NB4 (cell line): ENCODE results near the gene VENTX.

Experiments used
- DNase-seq: peaks from one replicate; pipeline ENCODE4 v3.0.0; 2010; ENCODE audit warnings: low read depth
- H3K4me3 ChIP-seq: one replicate; pipeline ENCODE4 v1.5.1; 2011; ENCODE audit warnings: mild to moderate bottlenecking, low read depth, low read length, moderate library complexity
- MYC ChIP-seq: IDR thresholded peaks from 2 replicates; pipeline ENCODE4 v1.6.1; 2011; ENCODE audit warnings: low read depth, low read length
- POLR2A ChIP-seq: IDR thresholded peaks from 2 replicates; pipeline ENCODE4 v1.6.1; 2011; ENCODE audit warnings: mild to moderate bottlenecking; ENCODE audit not compliant: insufficient read length; ENCODE audit errors: extremely low read depth
- TF ChIP-seq, protein P1 (sequence below): IDR thresholded peaks from one replicate; pipeline ENCODE4 v1.5.1; 2012; ENCODE audit warnings: low read depth, low read length
- TF ChIP-seq, protein P2 (sequence below): IDR thresholded peaks from 2 replicates; pipeline ENCODE4 v1.6.1; 2011; ENCODE audit warnings: low read depth, low read length

VENTX gene

DNA sequence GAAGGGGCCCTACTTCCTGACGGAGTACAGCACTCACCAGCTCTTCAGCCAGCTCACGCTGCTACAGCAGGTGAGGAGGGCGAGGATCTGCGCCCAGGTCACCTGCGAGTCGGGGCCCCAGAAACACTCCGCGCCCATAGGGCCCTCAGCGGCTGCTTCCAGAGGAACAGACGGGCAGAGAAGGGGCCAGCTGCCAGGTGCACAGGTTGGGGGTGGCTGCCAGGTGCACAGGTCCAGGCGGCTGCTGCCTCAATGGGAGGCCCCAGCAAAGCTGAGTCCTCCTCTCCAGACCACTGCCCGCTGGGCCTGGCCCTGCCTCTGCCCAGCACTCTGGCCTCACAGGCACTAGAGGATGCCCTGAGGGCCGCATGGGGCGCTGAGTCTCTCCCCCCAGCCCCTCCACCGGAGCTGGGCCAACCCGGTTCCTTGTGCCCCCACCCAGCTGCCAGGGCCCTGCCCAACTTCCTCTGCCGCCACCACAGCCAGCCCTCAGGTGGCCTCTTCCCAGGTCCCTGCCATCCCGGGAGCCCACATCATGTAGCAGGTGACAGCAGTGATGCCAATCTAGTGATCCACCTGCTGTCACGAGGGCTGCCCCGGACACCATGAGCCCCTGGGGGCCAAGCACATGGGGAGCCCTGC is 24.7 kb upstream of the VENTX start:
- no peak for TF ChIP-seq MYC
- TF ChIP-seq, protein P1, sequence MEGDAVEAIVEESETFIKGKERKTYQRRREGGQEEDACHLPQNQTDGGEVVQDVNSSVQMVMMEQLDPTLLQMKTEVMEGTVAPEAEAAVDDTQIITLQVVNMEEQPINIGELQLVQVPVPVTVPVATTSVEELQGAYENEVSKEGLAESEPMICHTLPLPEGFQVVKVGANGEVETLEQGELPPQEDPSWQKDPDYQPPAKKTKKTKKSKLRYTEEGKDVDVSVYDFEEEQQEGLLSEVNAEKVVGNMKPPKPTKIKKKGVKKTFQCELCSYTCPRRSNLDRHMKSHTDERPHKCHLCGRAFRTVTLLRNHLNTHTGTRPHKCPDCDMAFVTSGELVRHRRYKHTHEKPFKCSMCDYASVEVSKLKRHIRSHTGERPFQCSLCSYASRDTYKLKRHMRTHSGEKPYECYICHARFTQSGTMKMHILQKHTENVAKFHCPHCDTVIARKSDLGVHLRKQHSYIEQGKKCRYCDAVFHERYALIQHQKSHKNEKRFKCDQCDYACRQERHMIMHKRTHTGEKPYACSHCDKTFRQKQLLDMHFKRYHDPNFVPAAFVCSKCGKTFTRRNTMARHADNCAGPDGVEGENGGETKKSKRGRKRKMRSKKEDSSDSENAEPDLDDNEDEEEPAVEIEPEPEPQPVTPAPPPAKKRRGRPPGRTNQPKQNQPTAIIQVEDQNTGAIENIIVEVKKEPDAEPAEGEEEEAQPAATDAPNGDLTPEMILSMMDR = no peak
- TF ChIP-seq, protein P2, sequence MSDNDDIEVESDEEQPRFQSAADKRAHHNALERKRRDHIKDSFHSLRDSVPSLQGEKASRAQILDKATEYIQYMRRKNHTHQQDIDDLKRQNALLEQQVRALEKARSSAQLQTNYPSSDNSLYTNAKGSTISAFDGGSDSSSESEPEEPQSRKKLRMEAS = no peak
- TF ChIP-seq POLR2A = no peak
- DNase-seq = no peak
- H3K4me3 ChIP-seq = no peak overlapping the region

DNA sequence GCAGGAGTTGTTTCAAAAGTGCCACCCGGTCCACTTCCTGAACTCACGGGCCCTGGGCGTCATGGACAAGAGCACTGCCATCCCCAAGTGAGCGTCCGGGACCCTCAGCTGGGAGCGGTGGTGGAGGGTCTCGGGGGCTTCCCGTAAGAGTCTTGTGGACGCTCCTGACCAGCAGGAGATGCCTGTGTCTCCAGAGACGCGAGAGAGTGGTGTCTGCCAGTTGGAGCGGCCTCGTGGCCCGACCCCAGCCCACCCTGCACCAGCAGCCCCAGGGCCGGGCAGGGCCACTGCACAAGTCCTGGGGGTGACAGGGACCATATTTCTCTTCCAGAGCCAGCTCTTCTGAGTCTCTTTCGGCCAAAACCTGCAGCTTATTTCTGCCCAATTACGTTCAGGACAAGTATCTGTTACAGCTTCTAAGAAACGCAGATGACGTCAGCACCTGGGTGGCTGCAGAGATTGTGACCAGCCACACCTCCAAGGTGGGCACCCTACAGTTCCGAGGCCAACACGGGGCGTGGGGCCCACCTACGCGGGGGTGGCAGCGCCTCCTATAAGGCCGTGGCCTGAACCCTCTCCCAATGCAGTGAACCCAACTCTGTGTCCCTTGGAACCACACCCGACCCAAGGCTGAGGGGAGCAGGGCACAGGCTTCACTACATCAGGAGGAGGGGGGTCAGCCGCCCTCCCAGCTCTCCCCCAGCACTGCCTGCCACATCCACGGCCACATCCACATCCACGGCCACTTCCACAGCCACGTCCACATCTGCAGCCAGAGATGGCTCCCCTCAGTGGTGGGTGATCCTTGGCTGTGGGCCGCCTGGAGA is 23.8 kb upstream of the VENTX start:
- TF ChIP-seq, protein P1 = no peak
- TF ChIP-seq, protein P2 = no peak
- no peak for TF ChIP-seq POLR2A
- no peak for TF ChIP-seq MYC
- H3K4me3 ChIP-seq = no peak overlapping the region
- no peak for DNase-seq

DNA sequence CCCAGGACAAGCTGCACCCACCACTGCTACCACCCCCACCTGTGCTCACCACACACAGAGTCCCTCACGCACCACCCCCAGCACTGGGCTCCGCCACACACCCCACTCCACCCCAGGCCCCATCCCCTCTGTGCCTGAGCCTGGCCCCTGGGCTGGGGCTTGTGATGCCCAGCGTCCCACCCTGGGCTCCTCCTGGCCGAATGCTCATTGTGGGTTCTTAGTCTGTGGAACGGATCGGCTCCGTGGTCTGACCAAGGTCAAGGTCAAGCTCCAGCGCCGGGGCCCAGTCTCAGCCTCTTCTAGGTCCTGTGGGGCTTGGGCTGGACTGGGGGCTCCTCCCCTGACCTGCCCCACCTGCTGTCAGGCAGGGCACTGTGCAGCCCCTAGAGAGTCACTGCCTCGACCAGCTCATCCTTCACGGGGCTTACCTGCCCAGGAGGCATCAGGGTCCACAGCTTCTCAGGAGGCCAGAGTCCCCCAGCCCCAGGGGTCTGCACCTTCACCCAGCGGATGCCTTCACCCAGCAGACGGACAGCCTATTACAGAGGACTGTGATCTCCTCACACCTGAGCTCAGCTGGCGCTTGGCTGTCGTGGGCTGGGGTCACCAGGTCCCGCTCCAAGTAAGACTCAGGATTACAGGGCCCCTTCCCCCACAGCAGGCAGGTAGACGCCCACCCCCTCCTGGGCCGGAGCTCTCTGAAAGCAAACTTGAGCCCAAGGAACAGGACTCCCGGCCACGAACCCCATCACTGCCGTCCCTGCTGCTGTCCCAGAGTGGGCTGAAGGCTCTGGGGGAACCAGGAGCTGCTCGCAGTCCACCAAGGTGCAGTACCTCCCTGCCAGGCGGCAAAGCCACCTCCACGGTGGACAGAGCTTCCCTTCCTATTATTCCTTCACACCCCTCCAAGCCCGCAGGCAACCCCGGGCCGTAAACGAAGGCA is 22.9 kb upstream of the VENTX start:
- TF ChIP-seq, protein P2 = no peak
- TF ChIP-seq MYC (no peak), POLR2A (no peak)
- TF ChIP-seq, protein P1 = no peak
- H3K4me3 ChIP-seq = no peak overlapping the region
- DNase-seq = no peak

- TF ChIP-seq MYC = no peak
- TF ChIP-seq, protein P2 = no peak
- TF ChIP-seq, protein P1 = no peak
- H3K4me3 ChIP-seq = no peak overlapping the region
- no peak for DNase-seq
Measured at GRCh38 chr10:133215586-133215985, 22.1 kb upstream of the VENTX start.

DNA sequence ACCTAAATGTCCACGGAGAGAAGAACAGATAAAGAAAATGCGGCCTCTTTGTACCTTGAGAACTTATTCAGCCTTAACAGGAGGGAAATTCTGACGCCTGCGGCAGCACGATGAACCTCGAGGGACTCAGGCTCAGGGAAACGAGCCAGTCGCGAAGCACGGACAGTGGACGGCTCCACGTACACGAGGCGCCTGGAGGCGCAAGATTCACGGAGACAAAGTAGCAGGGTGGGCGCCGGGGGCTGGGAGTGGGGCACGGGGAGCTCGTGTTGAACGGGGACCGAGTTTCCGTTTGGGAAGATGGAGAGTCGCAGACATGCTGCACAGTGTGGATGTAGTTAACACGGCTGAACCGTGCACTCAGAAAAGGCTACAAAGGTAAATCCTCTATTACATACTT is 20.9 kb upstream of the VENTX start:
- DNase-seq = no peak
- TF ChIP-seq, protein P2 = no peak
- TF ChIP-seq MYC (no peak), POLR2A (no peak)
- TF ChIP-seq, protein P1 = no peak
- H3K4me3 ChIP-seq = no peak overlapping the region
